GM19452 (cell line): ENCODE results near the gene FXYD6.

Source experiments
- ATAC-seq: cut with Tn5 transposase; IDR thresholded peaks from one replicate; pipeline ENCODE4 v1.9.1; 2021; ENCODE audit not compliant: unreplicated experiment

The FXYD6 gene

GRCh38 chr11:117796456-117796871, 80.0 kb downstream of the FXYD6 start:
- ATAC-seq, result no peak

GRCh38 chr11:117795638-117796455, 80.6 kb downstream of the FXYD6 start:
- no peak for ATAC-seq

- no peak for ATAC-seq
Measured at GRCh38 chr11:117794772-117795629, 81.5 kb downstream of the FXYD6 start.

DNA sequence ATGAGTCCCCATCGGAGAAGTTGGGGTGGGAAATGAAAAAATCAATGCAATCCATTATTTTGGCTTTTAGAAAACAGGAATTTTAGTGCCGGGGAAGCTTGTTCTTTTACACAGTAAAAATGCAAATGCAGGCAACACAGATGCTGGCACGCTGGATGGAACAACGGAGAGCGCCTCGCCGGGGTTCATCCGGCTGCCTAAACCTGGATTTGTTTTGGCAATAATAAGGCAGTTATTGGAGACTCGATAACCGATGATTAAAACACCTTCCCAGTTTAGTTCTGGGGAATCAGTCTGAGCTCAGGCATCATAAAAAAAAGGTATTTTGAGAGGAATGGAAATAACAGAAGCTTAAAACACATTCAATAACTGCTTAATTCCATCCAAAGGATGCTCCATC, 82.3 kb downstream of the FXYD6 start:
- ATAC-seq, result no peak

DNA sequence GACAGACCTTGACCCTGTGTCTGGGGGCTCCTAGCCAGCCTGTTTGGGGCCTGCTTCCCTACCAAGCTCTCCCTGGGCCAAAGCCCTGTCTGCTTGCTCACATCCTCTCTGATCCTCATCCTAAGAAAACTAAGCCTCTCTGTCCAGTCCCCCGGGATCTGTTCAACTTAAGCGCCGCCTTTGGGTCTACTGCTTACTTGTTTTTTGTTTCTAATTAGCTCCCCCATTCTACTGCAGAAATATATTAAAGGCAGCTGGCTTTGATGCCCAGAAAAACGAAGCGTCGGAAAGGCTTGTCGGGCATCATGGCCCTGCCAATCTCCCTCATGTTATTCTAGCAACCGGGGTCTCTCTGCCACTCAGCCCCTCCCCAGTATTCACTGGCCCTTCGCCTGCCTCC, 82.9 kb downstream of the FXYD6 start:
- no peak for ATAC-seq

- ATAC-seq, result no peak
Measured at GRCh38 chr11:117792992-117793391, 83.5 kb downstream of the FXYD6 start.

DNA sequence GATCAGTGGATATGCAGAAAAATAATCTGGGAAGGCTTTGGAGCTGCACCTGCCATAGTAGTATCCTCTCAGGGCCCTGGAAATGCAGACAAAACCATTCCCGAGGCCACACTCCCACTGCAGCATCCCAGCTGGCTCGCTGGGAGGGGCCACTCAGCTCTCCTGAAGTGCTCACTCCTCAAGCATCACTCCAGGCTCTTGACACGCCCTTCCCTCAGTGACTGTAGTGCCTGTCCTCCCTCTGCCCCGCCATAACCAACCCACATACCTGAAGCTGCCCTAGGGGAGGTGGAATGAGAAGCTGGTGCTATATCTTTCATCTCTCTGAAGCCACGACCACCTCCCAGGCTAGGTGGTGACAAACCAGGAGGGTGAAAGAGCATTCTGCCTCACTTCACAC, 84.2 kb downstream of the FXYD6 start:
- ATAC-seq, result no peak

DNA sequence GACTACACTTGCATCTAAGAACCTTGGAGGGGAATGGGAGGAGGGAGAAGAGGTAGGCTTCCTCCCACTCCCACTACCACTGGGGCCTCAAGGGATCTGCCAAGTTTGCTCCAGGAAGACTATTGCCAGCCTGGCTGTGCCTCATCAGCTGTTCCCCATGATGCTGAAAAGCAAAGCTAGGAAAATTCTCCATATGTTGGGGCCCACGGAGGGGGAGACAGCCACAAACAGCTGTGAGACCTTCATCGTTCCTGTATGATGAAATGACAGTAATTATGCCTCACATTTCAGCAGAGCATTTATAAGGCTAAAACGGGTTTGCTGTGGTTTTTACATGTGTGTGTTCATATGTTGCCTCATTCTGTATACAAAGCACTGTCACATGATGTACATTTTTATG, 86.2 kb downstream of the FXYD6 start:
- no peak for ATAC-seq

DNA sequence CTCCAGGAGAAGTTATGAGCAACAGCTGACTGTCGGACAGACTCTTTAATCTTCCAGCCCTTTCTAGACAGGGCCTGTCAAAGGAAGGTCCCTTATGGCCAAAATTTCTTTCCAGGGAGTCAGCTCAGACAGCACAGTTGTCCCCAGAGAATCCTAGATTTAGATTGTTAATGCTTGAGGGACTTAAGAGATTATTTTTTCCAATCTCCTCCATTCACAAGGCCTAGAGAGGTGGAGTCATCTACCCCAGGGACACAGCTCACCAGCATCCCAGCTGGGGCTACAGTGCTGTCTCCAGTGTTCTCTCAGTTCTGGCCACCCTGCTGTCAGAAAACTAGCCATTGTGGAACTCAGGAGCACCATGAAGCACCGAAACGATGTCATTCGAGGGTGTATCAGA, 87.2 kb downstream of the FXYD6 start:
- no peak for ATAC-seq
